PFSK-1 (cell line): ENCODE results near the gene SLC25A6.

Experiments
- FOXP2 ChIP-seq: optimal IDR thresholded peaks from 2 replicates; pipeline ENCODE3; 2011; ENCODE audit warnings: borderline replicate concordance, control low read depth, inconsistent platforms; ENCODE audit not compliant: insufficient read depth; ENCODE audit errors: extremely low read length, extremely low read depth
- POLR2AphosphoS5 ChIP-seq: IDR thresholded peaks from 2 replicates; pipeline ENCODE4 v1.6.1; 2012; ENCODE audit warnings: low read depth, mild to moderate bottlenecking, control low read depth, low read length, moderate library complexity
- SIN3A ChIP-seq: IDR thresholded peaks from 2 replicates; pipeline ENCODE4 v1.6.1; 2012; ENCODE audit warnings: mild to moderate bottlenecking, low read length, moderate library complexity, borderline replicate concordance; ENCODE audit not compliant: insufficient read depth
- TAF1 ChIP-seq: IDR thresholded peaks from 2 replicates; pipeline ENCODE4 v1.6.1; 2012; ENCODE audit warnings: low read length, control low read depth, borderline replicate concordance; ENCODE audit not compliant: insufficient read depth
- TF ChIP-seq, protein P1 (sequence below), 2 experiments: IDR thresholded peaks; 2 replicates each; pipeline versions ENCODE4 v1.6.1 to v1.8.0; 2011 to 2012; ENCODE audit warnings: low read depth in 2 of 2, low read length in 2 of 2, control low read depth in 1 of 2, inconsistent platforms in 1 of 2, mild to moderate bottlenecking in 1 of 2, moderate library complexity in 1 of 2; ENCODE audit not compliant: insufficient read depth in 1 of 2

DNA sequence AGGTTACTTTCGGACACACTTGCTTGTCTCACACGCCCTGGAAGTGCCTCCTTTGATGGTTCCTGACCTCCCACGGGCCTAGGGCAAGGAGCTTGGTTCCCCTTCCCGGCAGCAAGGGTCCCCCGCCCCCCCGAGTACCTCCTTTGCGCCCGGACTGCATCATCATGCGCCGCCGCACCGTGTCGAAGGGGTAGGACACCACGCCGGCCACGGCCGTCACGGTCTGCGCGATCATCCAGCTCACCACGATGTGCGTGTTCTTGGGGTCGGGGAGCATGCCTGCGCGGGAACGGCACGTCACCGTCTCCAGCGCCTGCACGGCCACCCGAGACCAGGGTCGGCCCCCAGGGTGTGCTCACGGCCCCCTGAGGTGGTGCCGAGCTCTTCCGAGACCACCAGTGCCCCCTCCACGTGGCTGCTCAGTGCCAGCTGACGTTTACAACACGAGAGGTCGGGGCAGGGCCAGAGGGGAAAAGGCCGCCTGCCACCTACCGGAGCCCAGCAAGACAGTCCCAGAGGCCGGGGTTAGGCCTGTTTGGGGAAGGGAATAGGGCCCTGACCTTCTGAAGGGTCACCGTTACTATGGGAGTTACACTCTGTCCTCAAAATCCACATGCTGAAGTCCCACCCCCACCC is 4.7 kb downstream of the SLC25A6 start:
- TF ChIP-seq POLR2AphosphoS5 (no peak), TAF1 (no peak), SIN3A (no peak), FOXP2 (no peak)
- TF ChIP-seq, protein P1, sequence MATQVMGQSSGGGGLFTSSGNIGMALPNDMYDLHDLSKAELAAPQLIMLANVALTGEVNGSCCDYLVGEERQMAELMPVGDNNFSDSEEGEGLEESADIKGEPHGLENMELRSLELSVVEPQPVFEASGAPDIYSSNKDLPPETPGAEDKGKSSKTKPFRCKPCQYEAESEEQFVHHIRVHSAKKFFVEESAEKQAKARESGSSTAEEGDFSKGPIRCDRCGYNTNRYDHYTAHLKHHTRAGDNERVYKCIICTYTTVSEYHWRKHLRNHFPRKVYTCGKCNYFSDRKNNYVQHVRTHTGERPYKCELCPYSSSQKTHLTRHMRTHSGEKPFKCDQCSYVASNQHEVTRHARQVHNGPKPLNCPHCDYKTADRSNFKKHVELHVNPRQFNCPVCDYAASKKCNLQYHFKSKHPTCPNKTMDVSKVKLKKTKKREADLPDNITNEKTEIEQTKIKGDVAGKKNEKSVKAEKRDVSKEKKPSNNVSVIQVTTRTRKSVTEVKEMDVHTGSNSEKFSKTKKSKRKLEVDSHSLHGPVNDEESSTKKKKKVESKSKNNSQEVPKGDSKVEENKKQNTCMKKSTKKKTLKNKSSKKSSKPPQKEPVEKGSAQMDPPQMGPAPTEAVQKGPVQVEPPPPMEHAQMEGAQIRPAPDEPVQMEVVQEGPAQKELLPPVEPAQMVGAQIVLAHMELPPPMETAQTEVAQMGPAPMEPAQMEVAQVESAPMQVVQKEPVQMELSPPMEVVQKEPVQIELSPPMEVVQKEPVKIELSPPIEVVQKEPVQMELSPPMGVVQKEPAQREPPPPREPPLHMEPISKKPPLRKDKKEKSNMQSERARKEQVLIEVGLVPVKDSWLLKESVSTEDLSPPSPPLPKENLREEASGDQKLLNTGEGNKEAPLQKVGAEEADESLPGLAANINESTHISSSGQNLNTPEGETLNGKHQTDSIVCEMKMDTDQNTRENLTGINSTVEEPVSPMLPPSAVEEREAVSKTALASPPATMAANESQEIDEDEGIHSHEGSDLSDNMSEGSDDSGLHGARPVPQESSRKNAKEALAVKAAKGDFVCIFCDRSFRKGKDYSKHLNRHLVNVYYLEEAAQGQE (IDR thresholded peaks at IDR 0.05; ENCODE audit: insufficient read depth in 1 of 2, low read depth in 2 of 2, low read length in 2 of 2) = no peak
